ENCODE results near the gene YEATS4.

YEATS4 gene

DNA sequence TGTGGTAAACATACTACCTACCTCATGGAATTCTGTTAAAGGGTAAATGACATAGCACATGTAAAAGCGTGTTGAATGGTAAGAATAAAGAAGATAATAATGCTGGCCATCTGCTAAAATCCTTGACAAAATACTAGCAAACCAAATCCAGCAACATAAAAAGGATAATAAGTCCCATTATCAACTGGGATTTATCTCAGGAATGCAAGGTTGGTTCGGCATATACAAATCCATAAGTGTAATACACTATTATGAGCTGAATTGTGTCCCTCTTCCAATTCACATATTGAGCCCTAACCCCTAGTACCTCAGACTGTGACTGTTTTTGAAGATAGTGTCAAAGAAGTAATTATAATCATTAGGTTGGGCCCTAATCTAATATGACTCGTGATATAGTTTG is 37.4 kb downstream of the YEATS4 start:
- no peak for DNase-seq

DNA sequence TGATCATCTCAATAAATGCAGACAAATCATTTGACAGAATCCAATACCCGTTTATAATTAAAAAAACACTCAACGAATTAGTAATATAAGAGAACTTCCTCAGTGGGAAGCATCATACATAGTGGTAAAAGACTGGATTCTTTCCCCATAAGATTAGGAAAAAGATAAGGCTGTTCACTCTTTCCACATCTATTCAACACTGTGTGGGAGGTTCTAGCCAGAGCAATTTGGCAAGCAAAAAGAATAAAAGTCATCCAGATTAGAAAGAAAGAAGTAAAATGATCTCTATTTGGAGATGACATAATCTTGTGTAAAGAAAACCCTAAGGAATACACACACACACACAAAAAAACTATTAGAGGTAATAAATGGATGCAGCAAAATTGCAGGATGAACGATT is 38.4 kb downstream of the YEATS4 start:
- DNase-seq = no peak

GRCh38 chr12:69401940-69402339 is 42.4 kb downstream of the YEATS4 start:
- no peak for DNase-seq

DNA sequence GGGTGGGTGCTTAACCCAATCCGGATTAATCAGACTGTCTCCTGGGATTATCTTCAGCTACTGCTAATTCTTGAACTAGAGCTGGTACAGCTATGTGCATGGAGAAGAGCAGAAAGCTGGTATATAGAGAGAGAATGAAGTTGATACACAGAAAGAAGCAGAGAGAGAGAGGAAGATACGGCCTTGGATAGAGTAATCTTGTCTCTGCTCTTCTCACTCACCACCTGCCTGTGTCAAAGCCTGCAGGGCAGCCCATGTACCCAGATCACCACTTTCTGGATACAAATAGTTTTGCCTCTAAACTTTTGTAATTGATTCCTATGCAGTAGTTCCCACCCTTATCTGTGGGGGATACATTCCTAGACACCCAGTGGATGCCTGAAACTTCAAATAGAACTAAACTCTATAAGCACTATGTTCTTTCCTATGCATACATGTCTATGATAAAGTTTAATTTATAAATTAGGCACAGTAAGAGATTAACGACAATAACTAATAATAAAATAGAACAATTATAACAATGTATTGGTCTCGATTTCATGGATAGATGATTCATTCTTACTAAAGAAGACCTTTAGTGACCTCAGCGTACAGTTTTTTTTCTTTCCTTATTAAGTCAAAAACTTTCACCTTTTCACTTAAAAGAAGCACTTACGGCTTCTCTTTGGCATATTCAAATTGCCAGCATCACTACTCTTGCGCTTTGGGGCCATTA is 45.5 kb downstream of the YEATS4 start:
- no peak for DNase-seq

GRCh38 chr12:69405566-69405865 is 46.0 kb downstream of the YEATS4 start:
- no peak for DNase-seq

- no peak for DNase-seq
Observed at GRCh38 chr12:69406217-69406616, 46.7 kb downstream of the YEATS4 start.

- no peak for DNase-seq
Observed at GRCh38 chr12:69410571-69410970, 51.0 kb downstream of the YEATS4 start.

DNA sequence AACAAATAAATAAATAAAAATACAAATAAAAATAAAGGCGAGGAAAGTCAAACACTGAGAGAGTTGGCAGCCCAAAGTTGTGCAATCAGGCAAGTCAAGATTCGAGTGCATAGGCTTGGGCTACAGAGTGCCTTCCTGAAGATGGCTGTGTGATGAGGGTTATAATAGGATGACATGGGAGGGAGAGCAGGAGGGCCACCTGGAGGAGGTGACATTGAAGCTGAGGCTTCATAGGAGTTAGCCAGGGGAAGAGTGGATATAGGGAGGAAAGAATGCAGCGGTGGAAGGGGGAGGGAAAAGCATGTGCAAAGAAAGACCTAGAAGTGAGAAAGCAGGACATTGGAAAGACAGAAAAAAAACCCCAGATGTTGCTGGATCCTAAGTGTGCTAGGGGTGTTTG is 53.1 kb downstream of the YEATS4 start:
- DNase-seq = no peak

DNA sequence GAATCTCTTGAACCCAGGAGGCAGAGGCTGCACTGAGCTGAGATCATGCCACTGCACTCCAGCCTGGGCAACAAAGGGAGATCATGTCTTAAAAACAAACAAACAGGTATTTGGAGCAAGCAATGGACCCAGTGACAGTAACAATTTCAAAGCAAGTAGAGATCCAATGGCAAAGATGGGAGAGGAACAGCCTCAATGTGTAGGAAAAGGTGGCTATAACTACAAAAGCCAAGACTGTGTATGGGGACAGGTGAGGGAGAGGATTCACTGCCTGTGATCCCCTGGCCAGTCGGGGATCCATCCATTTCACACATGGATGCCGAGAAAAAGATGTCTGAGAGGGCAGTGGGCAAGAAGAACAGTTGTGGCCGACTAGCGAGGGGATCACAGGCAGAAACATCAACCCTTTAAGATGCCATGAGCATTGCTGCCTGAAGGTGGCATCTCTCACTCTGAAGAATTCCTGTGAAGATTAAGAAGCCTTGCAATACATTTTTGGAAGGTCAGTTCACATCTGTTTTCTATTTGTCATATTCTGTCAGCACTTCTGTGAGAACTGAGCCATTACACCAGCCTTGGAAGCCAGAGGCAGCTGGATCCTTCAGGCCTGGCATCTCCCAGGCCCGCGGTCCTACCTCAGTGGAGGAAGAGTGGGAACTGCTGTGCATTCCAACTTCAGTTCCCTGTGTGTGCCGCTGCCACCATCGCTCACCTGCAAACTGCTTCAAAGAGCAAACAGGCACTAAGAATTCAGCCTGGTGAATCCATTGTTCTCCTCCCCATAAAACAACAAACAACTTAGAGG is 56.1 kb downstream of the YEATS4 start:
- DNase-seq = peak; percentile 0 to 15

DNA sequence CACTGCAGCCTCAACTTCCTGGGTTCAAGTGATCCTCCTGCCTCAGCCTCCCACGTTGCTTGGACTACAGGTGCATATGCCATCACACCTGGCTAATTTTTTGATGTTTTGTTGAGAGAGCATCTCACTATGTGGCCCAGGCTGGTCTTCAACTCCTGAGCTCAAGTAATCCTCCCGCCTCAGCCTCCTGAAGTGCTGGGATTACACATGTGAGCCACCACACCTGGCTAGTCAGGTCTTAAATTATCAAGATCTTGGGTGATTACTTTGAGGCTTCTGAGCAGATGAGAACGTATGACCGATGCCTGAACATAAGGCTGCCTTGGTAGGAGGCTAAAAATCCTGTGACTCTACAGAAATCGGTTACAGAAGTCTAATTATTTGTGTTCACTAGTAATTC is 57.7 kb downstream of the YEATS4 start:
- no peak for DNase-seq

DNA sequence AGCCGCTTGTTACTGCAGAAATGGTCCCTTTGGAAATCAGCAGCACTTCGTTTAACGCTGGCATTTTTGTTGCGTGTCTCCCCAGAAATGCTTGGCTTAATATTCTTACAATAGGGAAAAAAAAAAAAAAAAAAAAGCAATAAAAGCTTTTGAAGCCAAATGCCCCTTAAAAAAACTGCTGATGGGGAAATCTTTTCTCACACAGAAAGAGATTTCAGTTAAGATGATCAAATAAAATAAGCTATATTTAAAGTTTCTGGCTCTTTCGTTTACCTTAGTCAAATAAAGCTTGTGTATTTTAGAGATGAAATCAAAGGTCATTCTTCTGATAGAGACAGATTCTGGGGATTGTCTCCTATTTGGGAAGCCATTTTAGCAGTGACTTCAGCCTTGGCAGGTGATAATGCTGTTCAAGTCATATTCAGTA is 58.2 kb downstream of the YEATS4 start:
- DNase-seq = no peak

DNA sequence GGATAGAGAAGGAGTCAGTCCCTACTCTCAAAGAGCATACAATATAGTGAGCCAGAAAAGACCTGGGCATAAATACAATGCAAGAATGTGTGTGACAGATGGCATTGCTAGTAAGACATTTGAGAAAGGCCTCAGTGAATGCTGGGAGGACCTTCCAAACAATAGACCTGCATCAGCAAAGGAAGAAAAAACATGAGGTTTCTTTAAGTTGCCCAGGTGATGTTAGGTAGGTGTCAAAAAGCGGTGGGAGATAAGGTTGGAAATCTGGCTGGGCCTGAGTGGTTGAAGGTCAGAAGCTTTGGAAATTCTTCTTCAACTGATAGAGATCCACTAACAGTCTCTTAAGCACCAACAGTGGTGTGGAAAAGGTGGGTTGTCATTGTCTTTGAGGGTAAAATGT is 60.2 kb downstream of the YEATS4 start:
- no peak for DNase-seq

DNA sequence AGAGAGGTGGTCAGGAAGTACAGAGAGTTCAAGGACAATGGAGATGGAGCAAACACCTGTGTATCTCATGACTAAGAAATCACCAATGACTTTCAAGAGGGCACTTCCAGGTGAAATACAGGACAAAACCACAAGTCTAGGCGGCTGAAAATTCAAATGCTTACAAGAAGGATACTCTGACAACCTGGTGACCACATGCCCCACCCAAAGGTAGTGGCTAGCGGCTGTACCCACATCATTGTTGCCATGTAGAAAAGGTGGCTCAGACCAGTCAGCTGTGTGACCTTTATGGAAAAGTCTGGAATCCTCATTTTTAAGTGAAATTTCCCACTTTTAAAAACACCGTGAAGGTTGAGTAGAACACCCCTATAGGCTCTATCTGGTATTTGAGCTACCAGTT is 62.0 kb downstream of the YEATS4 start:
- DNase-seq = no peak

DNA sequence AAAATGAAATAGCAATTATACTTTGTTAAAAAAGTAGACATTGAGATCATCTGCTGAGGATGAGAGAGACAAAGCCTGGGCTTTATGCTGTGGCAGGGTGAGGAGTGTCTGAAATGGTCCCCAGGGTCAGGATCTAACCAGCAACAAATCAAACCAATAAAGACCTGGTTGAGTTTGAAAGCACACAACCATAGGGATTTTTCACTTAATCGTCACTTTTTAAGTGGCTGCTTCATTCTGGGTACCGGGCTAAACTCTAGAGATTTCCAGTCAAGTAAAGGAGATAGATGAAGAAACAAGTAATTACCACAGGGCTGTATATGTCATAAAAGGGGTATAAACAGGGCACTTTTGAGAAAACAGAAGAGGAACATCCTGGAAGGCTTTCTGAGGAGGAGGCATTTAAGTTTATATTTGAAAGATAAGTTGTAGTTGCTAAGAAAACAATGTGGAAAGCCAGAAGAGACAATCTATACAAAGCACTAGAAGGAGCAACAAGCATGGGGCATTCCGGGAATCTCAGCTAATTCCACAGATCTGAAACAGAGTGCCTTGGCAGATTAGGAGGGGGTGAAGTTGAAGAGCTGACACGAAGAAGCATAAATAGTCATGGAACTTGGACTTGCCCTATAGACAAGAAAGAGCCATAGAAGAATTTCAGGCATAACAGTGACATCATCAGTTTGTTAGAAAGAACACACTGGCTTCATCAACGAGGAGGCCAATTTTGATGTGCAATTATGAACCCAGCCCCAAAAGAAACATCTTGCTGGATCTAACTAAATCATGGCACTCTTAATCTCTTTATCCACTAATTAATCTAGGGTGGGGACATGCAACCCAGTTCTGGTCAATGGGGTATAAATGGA is 63.7 kb downstream of the YEATS4 start:
- DNase-seq = no peak

DNA sequence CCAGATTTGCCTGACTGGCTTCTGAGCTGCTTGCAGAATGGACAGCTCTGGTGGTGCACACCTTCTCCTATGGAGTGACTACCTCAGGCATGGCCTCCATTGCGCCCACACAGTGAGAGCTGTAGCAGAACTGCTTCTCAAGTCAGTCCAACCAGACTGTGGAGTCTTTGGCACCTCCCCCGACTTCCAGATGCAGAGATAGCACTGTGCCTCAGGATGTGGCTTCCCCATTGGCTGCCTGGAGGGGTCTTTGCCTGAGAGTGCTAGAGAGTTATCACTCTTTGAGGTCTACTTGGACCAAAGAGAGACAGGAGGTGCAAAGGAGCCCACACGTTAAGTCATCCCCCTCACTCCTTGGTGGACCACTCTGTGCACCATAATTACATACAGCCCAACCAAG is 65.9 kb downstream of the YEATS4 start:
- no peak for DNase-seq

- no peak for DNase-seq
Observed at GRCh38 chr12:69428351-69429073, 69.0 kb downstream of the YEATS4 start.

- DNase-seq = no peak
Observed at GRCh38 chr12:69430942-69431590, 71.5 kb downstream of the YEATS4 start.

GRCh38 chr12:69431591-69432222 is 72.2 kb downstream of the YEATS4 start:
- no peak for DNase-seq

DNA sequence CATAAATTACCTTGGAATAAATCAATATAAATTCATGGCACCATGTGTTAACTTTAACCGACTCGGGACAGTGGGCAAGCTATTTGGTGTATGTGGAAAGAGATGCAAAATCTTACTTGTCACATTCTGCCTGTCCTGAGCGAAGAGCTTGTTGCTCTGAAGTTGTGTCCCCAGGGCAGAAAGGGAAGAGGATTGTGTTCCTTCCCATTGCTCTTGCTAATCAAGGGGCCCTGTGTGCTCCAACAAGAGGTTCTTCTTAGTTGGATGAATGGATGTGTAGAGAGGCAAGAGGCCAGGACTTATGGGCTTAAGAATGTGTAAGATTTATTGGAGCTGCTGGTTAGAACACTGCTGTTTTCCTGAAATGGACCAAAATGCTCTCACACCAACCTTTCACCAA is 74.1 kb downstream of the YEATS4 start:
- no peak for DNase-seq

- DNase-seq = peak in 1 of 2 experiments; percentile 0
Observed at GRCh38 chr12:69435644-69436043, 76.1 kb downstream of the YEATS4 start.

GRCh38 chr12:69437073-69437472 is 77.5 kb downstream of the YEATS4 start:
- DNase-seq = no peak

- no peak for DNase-seq
Observed at GRCh38 chr12:69438539-69438938, 79.0 kb downstream of the YEATS4 start.
